HG02981 (cell line): ENCODE data around the gene ZMYND19.
"Not testable (repeated sequence)": the region's sequence is repeated elsewhere in the genome, so short reads cannot be mapped to it uniquely, and the experiment has no call there.

Experiments
- ATAC-seq: cut with Tn5 transposase; IDR thresholded peaks from one replicate; pipeline ENCODE4 v1.9.1; 2021; ENCODE audit warnings: mild to moderate bottlenecking, moderate library complexity; ENCODE audit not compliant: unreplicated experiment

ZMYND19 gene

GRCh38 chr9:137589441-137590122 lies 730 bp downstream of the ZMYND19 start:
- ATAC-seq, result peak; percentile 16

DNA sequence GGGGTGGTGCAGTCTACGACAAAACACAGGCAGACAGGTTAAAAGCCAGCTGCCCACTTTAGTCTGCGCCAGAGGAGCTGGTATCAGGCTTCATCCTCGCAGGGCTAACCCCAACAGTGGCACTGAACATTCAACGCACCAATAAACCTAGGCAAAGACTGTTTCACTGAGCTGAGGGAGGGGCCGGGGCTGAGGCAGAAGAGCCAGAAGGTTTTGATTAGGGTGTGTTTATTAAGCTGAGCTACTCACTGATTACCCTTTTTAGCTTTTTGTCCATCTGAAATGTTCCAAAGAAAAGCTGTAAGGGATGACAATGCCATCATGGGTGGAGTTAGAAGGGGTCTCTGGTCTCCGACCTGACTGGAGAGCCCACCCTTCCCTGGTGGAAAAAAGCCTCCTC lies 1.4 kb downstream of the ZMYND19 start:
- ATAC-seq, result no peak

GRCh38 chr9:137588311-137588710 lies 2.0 kb downstream of the ZMYND19 start:
- no peak for ATAC-seq

GRCh38 chr9:137586854-137587253 lies 3.5 kb downstream of the ZMYND19 start:
- ATAC-seq, result no peak

DNA sequence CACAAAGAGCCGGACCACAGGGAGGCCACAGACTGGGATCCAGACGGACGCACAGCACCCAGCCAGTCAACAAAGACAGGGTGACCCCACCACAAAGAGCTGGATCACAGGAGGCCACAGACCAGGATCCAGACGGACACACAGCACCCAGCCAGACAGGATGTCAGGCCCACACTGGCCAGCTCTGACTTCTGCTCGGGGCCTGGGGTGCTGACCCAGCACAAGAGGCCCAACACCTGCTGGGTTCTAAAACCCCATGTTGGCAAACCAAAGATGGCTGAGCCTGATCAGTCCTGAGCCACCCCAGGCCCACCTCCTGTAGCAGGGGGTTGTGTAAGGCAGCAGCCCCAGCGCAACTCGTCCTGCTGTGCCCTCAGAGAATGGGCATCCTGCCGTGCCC lies 6.4 kb downstream of the ZMYND19 start:
- no peak for ATAC-seq

GRCh38 chr9:137583347-137583746 lies 7.0 kb downstream of the ZMYND19 start:
- no peak for ATAC-seq

DNA sequence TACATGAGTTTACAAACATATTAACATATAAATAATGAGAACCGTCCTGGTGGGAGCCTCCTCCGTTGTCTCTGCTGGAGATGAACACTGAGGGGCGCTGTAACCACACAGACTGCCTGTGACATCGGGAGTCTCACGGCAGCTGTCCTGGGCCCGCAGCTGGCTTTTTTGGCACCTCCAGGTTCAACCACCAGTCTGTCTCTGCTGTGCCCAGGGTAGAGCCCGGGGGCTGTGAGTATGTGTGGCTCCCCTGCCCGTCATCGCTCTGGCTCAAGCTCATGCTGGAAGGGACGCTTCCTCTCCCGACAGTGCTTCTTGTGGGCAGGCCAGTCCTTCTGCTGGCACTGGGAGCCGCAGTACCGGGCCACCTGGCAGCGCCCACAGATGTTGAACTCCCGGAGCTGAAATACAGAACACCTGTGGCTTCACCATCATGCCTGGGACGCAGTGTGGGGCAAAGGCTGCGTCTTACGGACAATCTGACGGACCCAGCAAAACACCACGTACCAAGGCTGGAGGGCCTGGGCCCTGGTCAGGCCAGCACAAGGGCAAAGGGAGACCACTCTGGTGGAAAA lies 7.9 kb downstream of the ZMYND19 start:
- ATAC-seq, result no peak

DNA sequence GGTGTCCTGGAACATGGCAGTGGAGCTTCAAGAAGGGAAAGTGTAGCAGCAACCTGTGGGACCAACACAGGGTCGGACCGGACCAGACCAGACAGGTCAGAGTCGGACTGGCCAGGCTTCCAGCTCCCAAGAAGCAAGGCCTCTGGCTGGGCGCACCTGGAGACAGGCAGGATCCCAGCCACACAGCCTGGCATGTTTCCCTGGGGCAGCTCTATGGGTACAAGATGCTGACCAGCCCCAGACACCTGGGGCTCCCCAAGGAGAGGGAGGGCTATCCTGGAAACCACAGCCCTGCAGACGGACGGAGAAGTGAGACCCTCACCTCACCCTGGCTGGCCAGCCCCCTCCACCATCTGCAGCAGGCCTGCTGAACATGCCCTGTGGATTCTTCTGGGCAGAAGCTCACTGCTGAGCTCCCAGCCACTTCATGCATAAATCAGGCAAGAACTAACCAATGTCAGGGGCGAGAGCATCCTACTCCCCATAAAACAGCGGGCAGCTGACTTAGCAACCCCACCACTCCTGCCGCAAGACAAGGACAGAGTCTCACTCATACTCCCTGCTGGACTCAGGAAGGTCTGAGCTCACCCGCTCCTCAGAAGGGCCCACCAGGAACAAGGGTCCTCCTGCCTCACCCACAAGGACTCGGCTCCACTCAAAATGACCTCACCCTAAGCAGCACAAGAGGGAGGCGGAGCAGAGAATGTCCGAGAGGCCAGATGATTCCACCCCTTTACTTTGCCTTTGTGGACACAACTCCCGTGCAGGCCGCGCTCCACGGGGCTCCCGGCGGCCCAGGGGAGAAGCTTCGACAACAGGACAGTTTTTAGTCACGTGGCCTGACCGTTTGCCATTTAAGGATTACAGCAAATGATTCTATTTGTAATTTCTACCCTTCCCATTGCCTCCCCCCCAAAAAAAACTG lies 8.7 kb downstream of the ZMYND19 start:
- ATAC-seq, result no peak

- no peak for ATAC-seq
These were observed 9.4 kb downstream of the ZMYND19 start for GRCh38 chr9:137580954-137581322.

GRCh38 chr9:137580209-137580953 lies 9.9 kb downstream of the ZMYND19 start:
- no peak for ATAC-seq

GRCh38 chr9:137579259-137579604 lies 11.1 kb downstream of the ZMYND19 start:
- no peak for ATAC-seq

DNA sequence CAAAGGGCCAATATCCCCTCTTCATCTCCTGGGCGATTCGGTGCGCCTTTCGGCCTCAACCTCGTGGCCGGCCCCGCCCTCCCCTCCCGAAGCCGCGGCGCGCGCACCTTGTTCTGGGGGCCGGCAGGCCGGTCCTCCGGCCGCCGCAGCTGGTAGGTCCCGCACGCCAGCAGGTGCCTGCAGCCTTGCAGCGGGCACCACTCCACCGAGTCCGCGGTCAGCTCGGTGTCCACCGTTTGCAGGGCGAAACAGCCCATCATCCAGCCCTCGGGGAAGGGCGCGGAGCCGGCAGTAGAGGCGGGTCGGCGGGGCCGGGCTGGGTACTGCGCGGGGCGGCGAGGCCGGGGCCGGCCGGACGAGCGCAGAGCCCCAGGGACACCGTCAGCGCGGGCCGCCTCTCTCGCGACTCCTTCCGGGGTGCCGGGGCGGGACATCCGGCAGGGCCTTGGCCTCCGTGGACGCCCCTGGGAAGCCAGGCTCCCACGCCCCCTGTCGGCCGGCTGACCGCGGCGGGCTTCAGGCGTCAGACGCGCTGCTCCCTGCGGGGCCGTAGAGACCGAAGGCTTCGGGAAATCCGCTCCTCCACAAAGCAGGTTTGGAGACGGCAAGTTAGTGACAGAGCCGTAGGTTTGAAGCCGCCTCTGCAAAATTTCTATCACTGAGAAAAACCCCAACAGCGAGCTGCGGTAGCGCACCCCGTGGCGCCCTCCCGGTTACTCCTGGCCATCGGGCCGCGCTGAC lies 11.6 kb downstream of the ZMYND19 start, which contains the start of gene DPH7:
Gene DPH7, minus strand, starts transcription at position 408 of the 741 bp plus-strand sequence. Its CDS starts 148 bp downstream, at position 260.
- ATAC-seq, result peak; percentile 89

DNA sequence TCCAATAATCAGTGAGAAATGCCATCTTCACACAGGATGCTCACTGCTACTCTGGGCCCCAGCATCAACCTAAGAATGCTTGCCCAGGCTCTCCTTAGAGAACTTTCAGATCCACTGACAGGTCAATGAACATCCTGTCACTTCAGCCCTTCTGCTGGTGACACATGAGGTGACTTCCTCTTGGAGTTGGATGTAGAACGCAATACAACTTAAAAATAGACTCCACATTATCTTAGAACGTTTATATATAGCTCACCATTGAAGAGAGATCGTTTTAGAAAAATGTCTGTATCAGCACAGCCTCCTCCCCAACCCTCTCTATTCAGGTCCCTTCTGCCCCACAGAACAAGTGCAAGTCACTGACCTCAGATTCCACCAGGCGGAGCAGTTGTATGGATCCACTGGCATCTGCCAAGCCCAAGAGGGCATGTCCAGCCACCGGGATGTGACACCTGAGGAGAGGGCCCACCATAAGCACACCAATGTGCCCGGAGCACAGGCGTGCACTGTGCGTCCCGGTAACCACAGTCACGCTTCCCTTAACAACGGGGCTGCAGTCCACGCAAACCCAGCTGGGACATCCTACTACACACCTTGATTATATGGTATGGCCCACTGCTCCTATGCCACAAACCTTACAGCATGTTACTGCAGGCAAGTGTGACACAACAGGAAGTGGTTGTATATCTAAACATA lies 14.4 kb downstream of the ZMYND19 start:
- ATAC-seq, result no peak

GRCh38 chr9:137575364-137575715 lies 15.0 kb downstream of the ZMYND19 start:
- no peak for ATAC-seq

- ATAC-seq, result no peak
These were observed 16.1 kb downstream of the ZMYND19 start for GRCh38 chr9:137574192-137574591.

DNA sequence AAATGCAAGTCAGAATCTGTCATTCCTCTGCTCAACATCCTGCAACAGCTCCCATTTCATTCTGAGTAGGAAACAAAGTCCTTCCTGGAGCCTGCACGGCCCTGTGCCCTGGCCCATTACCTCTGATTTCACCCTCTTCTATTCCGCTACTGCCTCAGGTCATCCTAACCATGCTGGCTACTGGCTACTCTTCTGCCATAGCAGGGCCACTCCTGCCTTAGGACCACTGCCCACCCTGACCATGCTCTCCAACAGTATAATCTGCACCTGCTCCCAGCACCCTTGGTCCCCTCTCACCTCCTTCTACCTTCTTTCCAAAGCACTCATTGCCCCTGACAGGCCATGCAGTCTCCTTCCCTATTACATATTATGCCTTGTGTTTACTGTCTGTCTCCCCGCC lies 19.7 kb downstream of the ZMYND19 start:
- no peak for ATAC-seq

- ATAC-seq, result no peak
These were observed 20.6 kb downstream of the ZMYND19 start for GRCh38 chr9:137569609-137570203.

- ATAC-seq, result not testable (repeated sequence)
These were observed 21.9 kb downstream of the ZMYND19 start for GRCh38 chr9:137568445-137568844.

DNA sequence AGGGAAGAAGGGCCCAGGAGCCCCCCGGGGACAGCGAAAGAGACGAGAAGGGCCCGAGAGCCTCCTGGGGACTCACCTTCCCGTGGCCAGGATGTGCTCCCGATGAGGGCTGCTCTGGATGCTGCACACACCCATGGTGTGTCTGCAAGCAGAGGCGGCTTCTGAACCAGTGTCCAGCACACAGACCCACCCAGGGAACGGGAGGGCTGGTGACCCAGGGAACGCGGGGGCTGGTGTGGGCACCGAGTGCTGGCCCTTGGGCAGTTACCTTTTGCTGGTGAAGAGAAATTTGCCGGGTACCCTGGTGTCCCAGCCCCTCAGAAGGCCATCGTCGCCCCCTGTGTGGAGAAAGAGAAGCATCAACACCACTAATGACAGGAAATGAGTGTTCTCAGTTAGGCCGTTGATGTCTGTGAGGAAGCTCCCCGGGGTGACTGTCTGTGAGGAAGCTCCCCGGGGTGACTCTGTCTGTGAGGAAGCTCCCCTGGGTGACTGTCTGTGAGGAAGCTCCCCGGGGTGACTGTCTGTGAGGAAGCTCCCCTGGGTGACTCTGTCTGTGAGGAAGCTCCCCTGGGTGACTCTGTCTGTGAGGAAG lies 25.4 kb downstream of the ZMYND19 start:
- no peak for ATAC-seq
